IMR-90 (cell line): ENCODE results near the gene ACTBL2. TPM values are rescaled to one million over a fixed set of nuclear protein-coding genes. Genes with fewer than 3 reads are reported as not detected.
A peak's percentile ranks its signal among the peaks of the same experiment; 100 is the strongest.

Experiments used
- ATAC-seq: fragments of 200-7000 bp; cut with Tn5 transposase; 2 replicates; pipeline ENCODE4 v1.9.1; 2020; ENCODE audit warnings: low read depth, mild to moderate bottlenecking, moderate library complexity
- BruUV-seq: library from RNA; stranded (reverse); fragments of 400-500 nt; replicated peaks from 2 replicates; lab custom pipeline; 2021; lab: Mats Ljungman, UMichigan
- CTCF ChIA-PET: fragments of 300-600 bp; formaldehyde crosslinking; extraction: SDS; loops from one replicate; lab custom pipeline; 2021; ENCODE audit warnings: antibody characterized with exemption; lab: Yijun Ruan, JAX
- POLR2A ChIA-PET: fragments of 300-600 bp; sonication (Branson Sonifier 250); formaldehyde crosslinking; loops from one replicate; lab custom pipeline; 2022; ENCODE audit warnings: antibody characterized with exemption; ENCODE audit not compliant: unreplicated experiment; lab: Charles Lee
- DNase-seq: peaks from one replicate; pipeline ENCODE4 v3.0.0; 2013
- H2AFZ ChIP-seq: replicated peaks from 2 replicates; pipeline ENCODE3; 2013; ENCODE audit warnings: low read length, mild to moderate bottlenecking; ENCODE audit not compliant: poor library complexity
- H2AK5ac ChIP-seq: 2 replicates; pipeline ENCODE4 v1.6.1; 2013; ENCODE audit warnings: low read depth, low read length, inconsistent platforms
- H2AK9ac ChIP-seq: replicated peaks from 2 replicates; pipeline ENCODE3; 2013; ENCODE audit warnings: mild to moderate bottlenecking, low read depth, low read length, moderate library complexity; ENCODE audit not compliant: poor library complexity
- H2BK120ac ChIP-seq: 2 replicates; pipeline ENCODE4 v1.6.1; 2013; ENCODE audit warnings: low read depth, low read length, inconsistent platforms
- H2BK15ac ChIP-seq: 3 replicates; pipeline ENCODE4 v1.6.1; 2013; ENCODE audit warnings: low read depth, low read length, inconsistent platforms
- H2BK20ac ChIP-seq: 2 replicates; pipeline ENCODE4 v1.6.1; 2013; ENCODE audit warnings: low read depth, mild to moderate bottlenecking, inconsistent platforms, low read length, moderate library complexity
- H2BK5ac ChIP-seq: 2 replicates; pipeline ENCODE4 v1.6.1; 2013; ENCODE audit warnings: mild to moderate bottlenecking, low read depth, low read length, inconsistent platforms; ENCODE audit not compliant: poor library complexity, severe bottlenecking
- H3K14ac ChIP-seq: replicated peaks from 2 replicates; pipeline ENCODE4 v1.6.1; 2013; ENCODE audit warnings: low read depth, low read length, inconsistent platforms
- H3K18ac ChIP-seq: 2 replicates; pipeline ENCODE4 v1.6.1; 2013; ENCODE audit warnings: low read depth, low read length, control low read depth
- H3K23ac ChIP-seq: 2 replicates; pipeline ENCODE4 v1.6.1; 2013; ENCODE audit warnings: low read depth, low read length, inconsistent platforms
- H3K27ac ChIP-seq: 2 replicates; pipeline ENCODE4 v1.5.1; 2013; ENCODE audit warnings: mild to moderate bottlenecking, control low read depth, low read length; ENCODE audit not compliant: insufficient read depth
- H3K27me3 ChIP-seq: 2 replicates; pipeline ENCODE4 v1.6.1; 2013; ENCODE audit warnings: low read length; ENCODE audit not compliant: control insufficient read depth, insufficient read depth
- H3K36me3 ChIP-seq: 2 replicates; pipeline ENCODE4 v1.6.1; 2013; ENCODE audit warnings: low read length, mixed read lengths; ENCODE audit not compliant: control insufficient read depth, insufficient read depth
- H3K4ac ChIP-seq: 2 replicates; pipeline ENCODE4 v1.6.1; 2013; ENCODE audit warnings: low read depth, low read length, inconsistent platforms
- H3K4me1 ChIP-seq: 2 replicates; pipeline ENCODE4 v1.6.1; 2013; ENCODE audit warnings: low read length, mixed read lengths; ENCODE audit not compliant: control insufficient read depth, insufficient read depth
- H3K4me2 ChIP-seq: 2 replicates; pipeline ENCODE4 v1.6.1; 2013; ENCODE audit warnings: low read depth, mild to moderate bottlenecking, control low read depth, low read length, moderate library complexity
- H3K4me3 ChIP-seq: 2 replicates; pipeline ENCODE4 v1.5.1; 2013; ENCODE audit warnings: low read depth, mild to moderate bottlenecking, control low read depth, low read length, moderate library complexity; ENCODE audit not compliant: insufficient read depth
- H3K56ac ChIP-seq: 2 replicates; pipeline ENCODE4 v1.6.1; 2013; ENCODE audit warnings: low read length, inconsistent platforms; ENCODE audit not compliant: insufficient read depth; ENCODE audit errors: extremely low read depth
- H3K79me1 ChIP-seq, 2 experiments: 2 replicates each; pipeline ENCODE4 v1.6.1; 2013; ENCODE audit warnings: low read length in 2 of 2, inconsistent platforms in 1 of 2, low read depth in 1 of 2
- H3K9ac ChIP-seq: 2 replicates; pipeline ENCODE4 v1.6.1; 2013; ENCODE audit warnings: low read depth, low read length, control low read depth
- H3K9me1 ChIP-seq: 2 replicates; pipeline ENCODE4 v1.6.1; 2013; ENCODE audit warnings: low read length, inconsistent platforms; ENCODE audit not compliant: insufficient read depth
- H3K9me3 ChIP-seq: 2 replicates; pipeline ENCODE4 v1.6.1; 2013; ENCODE audit warnings: low read length; ENCODE audit not compliant: control insufficient read depth, insufficient read depth
- H4K20me1 ChIP-seq: 2 replicates; pipeline ENCODE4 v1.6.1; 2013; ENCODE audit warnings: low read length, inconsistent platforms; ENCODE audit not compliant: insufficient read depth
- H4K5ac ChIP-seq: 2 replicates; pipeline ENCODE4 v1.6.1; 2013; ENCODE audit warnings: mild to moderate bottlenecking, low read depth, low read length, control low read depth
- H4K8ac ChIP-seq, 2 experiments: 2 replicates each; pipeline ENCODE4 v1.6.1; 2013; ENCODE audit warnings: low read depth in 2 of 2, low read length in 2 of 2, control low read depth in 1 of 2, inconsistent platforms in 1 of 2
- H4K91ac ChIP-seq: 2 replicates; pipeline ENCODE4 v1.6.1; 2013; ENCODE audit warnings: low read depth, low read length, inconsistent platforms; ENCODE audit not compliant: insufficient read depth
- MAFK ChIP-seq: IDR thresholded peaks from 2 replicates; pipeline ENCODE4 v1.6.1; 2012; ENCODE audit warnings: low read depth, low read length, improper control_type of control experiment
- USF2 ChIP-seq: fragments of 150-350 bp; IDR thresholded peaks from 2 replicates; pipeline ENCODE4 v1.6.1; 2017; ENCODE audit warnings: mild to moderate bottlenecking, antibody characterized with exemption, low read length, low read depth
- dilution Hi-C: fragments of 300-500 bp; cut with HindIII; formaldehyde crosslinking; loops from one replicate; pipeline ENCODE4 v1.14.3; 2018; ENCODE audit warnings: low sequenced_read_pairs; ENCODE audit not compliant: unreplicated experiment
- in situ Hi-C: fragments of 300-500 bp; cut with MboI; formaldehyde crosslinking; loops from 3 replicates; pipeline ENCODE4 v1.14.3; 2019; ENCODE audit warnings: low sequenced_read_pairs, inconsistent platforms, mixed read lengths
- intact Hi-C: fragments of 100-400 bp; cut with micrococcal nuclease; formaldehyde crosslinking; loops from 2 replicates; pipeline ENCODE4 v1.10.0; 2022
- polyA plus RNA-seq, 3 experiments: library from polyadenylated mRNA; depleted of rRNA; stranded (reverse); fragments of >200 nt; gene quantifications; 2 replicates each; pipeline ENCODE4 v1.2.3, GENCODE V29; 2012; ENCODE audit warnings: low replicate concordance in 1 of 3
- total RNA-seq: library from RNA; depleted of rRNA; stranded (reverse); fragments of >200 nt; gene quantifications from 2 replicates; pipeline ENCODE4 v1.2.3, GENCODE V29; 2012

ACTBL2 gene
- total and polyA plus RNA-seq, 2 of the 4 experiments (the other 2 are of a cell fraction) = 0.29 to 1.6 TPM

GRCh38 chr5:57458443-57458842, 24.2 kb downstream of the ACTBL2 start:
- Histone ChIP-seq H3K79me1 (no peaks in the 10 kb centered on the region), H2BK20ac (peak overlapping the region; percentile 25; the same call in 1 of the 2 replicates), H3K56ac (no peak overlapping the region), H3K9me3 (no peaks in the 10 kb centered on the region), H3K4me1 (peaks cover 10% of the 10 kb centered on the region), H2AFZ (no peak overlapping the region), H3K23ac (no peak overlapping the region), H3K27me3 (no peaks in the 10 kb centered on the region), H2BK15ac (peak overlapping the region; percentile 10; the same call in 1 of the 3 replicates), H2AK5ac (no peak overlapping the region), H3K4me3 (no peak overlapping the region), H2BK5ac (no peak overlapping the region), H4K8ac (no peak overlapping the region), H4K5ac (no peak overlapping the region), H4K20me1 (no peaks in the 10 kb centered on the region), H2AK9ac (no peak overlapping the region), H3K4ac (no peak overlapping the region), H3K27ac (no peak overlapping the region), H3K9me1 (no peaks in the 10 kb centered on the region; the same call in 1 of the 2 replicates), H3K18ac (no peak overlapping the region), H3K4me2 (no peak overlapping the region), H2BK120ac (no peak overlapping the region), H3K9ac (no peak overlapping the region), H3K36me3 (no peaks in the 10 kb centered on the region), H3K14ac (0 out of 2 replicates have a peak overlapping the region, but pooled peaks have one; percentile 29), H4K91ac (no peak overlapping the region)
- ATAC-seq (no peak), DNase-seq (no peak)
- TF ChIP-seq MAFK = peak; percentile 52
- no peak for TF ChIP-seq USF2
- dilution Hi-C loops = no loop called here
- POLR2A ChIA-PET = no interaction called here
- in situ Hi-C loops = no loop called here
- BruUV-seq = no TSS peak
- CTCF ChIA-PET = no interaction called here
- intact Hi-C loops = no loop called here
